MCF 10A (cell line): ENCODE results near the gene EXOC6B. TPM values are rescaled to one million over a fixed set of nuclear protein-coding genes. Genes with fewer than 3 reads are reported as not detected.

Experiments used
- BruUV-seq: library from RNA; stranded (reverse); fragments of 400-500 nt; replicated peaks from 2 replicates; lab custom pipeline; 2021; lab: Mats Ljungman, UMichigan
- CTCF ChIA-PET: fragments of 300-600 bp; sonication (Branson Sonifier 250); formaldehyde crosslinking; extraction: SDS; loops from one replicate; lab custom pipeline; 2021; ENCODE audit warnings: antibody characterized with exemption, inconsistent platforms; lab: Yijun Ruan, JAX
- POLR2A ChIA-PET: fragments of 300-600, 350-650 bp; sonication (Branson Sonifier 250); formaldehyde crosslinking; extraction: SDS; loops from one replicate; lab custom pipeline; 2020; ENCODE audit warnings: antibody characterized with exemption, inconsistent platforms; lab: Yijun Ruan, JAX
- DNase-seq: peaks from one replicate; pipeline ENCODE4 v3.0.0-alpha.2; 2018; ENCODE audit not compliant: unreplicated experiment
- H3K27ac Mint-ChIP-seq: one replicate; pipeline ENCODE4 v1.8.0; 2022; ENCODE audit warnings: mild to moderate bottlenecking, low read depth, mixed read lengths; ENCODE audit not compliant: unreplicated experiment
- H3K27me3 Mint-ChIP-seq: one replicate; pipeline ENCODE4 v1.8.0; 2022; ENCODE audit warnings: mixed read lengths; ENCODE audit not compliant: insufficient read depth, unreplicated experiment
- H3K36me3 Mint-ChIP-seq: one replicate; pipeline ENCODE4 v1.8.0; 2022; ENCODE audit warnings: mild to moderate bottlenecking, moderate library complexity, mixed read lengths; ENCODE audit not compliant: insufficient read depth, unreplicated experiment
- H3K4me1 Mint-ChIP-seq: one replicate; pipeline ENCODE4 v1.8.0; 2022; ENCODE audit warnings: mixed read lengths; ENCODE audit not compliant: insufficient read depth, unreplicated experiment
- H3K4me3 Mint-ChIP-seq: one replicate; pipeline ENCODE4 v1.8.0; 2022; ENCODE audit warnings: mild to moderate bottlenecking, moderate library complexity, mixed read lengths; ENCODE audit not compliant: unreplicated experiment
- H3K9me3 Mint-ChIP-seq: one replicate; pipeline ENCODE4 v1.8.0; 2022; ENCODE audit warnings: mixed read lengths; ENCODE audit not compliant: unreplicated experiment
- intact Hi-C: fragments of 100-400 bp; cut with micrococcal nuclease; formaldehyde crosslinking; loops from 2 replicates; pipeline ENCODE4 v1.14.1; 2022
- total RNA-seq: library from RNA; stranded (reverse); gene quantifications from 2 replicates; pipeline ENCODE4 v1.2.3, GENCODE V29; 2022
- TF ChIP-seq, protein P1 (sequence below): fragments of 200-600 bp; IDR thresholded peaks from one replicate; pipeline ENCODE4 v1.8.0; 2022; ENCODE audit warnings: antibody characterized with exemption, mild to moderate bottlenecking; ENCODE audit not compliant: unreplicated experiment

EXOC6B gene
- total RNA-seq, 1 experiment from 2014 or later = 24.7 TPM

DNA sequence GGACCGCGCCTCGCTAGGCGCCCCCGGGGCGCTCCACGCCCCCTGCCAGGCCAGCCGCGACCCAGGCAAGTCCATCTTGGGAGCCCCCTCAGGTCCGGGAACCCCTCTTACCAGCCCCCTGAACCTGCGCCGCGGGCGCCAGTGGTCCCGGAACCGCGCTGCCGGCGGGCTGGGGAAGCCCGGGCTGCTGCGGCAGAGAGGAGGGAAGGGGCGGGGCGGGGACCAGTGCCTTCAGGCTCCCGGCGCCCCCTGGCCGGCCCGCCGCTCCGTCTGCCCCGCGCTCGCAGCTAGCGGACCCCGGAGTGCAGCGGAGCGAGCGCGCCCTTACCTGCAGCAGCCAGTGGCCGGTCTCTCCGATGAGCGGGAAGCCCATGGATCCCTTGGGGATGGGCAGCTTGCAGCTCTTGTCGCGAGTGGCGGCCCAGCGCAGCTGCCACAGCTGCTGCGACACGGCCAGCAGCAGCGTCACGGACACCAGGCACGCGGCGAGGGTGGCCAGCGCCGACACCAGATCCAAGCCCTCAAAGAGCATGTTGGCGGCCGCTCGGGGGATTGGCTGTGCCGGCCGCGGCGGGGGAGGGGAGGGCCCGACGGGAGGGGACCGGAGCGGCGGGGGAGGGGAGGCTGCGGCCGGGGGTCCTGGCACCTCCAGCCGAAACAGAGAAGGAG is 678.4 kb downstream of the EXOC6B start, which contains the start of gene CYP26B1:
Gene CYP26B1 (minus strand): TSS at position 560 of the 669 bp plus-strand sequence. CDS start 28 bp downstream, at position 532.
- BruUV-seq = no TSS peak
- Mint-ChIP-seq H3K27ac (no peak within 1 kb of the TSS), H3K4me3 (peak within 1 kb of the TSS; percentile 79)

DNA sequence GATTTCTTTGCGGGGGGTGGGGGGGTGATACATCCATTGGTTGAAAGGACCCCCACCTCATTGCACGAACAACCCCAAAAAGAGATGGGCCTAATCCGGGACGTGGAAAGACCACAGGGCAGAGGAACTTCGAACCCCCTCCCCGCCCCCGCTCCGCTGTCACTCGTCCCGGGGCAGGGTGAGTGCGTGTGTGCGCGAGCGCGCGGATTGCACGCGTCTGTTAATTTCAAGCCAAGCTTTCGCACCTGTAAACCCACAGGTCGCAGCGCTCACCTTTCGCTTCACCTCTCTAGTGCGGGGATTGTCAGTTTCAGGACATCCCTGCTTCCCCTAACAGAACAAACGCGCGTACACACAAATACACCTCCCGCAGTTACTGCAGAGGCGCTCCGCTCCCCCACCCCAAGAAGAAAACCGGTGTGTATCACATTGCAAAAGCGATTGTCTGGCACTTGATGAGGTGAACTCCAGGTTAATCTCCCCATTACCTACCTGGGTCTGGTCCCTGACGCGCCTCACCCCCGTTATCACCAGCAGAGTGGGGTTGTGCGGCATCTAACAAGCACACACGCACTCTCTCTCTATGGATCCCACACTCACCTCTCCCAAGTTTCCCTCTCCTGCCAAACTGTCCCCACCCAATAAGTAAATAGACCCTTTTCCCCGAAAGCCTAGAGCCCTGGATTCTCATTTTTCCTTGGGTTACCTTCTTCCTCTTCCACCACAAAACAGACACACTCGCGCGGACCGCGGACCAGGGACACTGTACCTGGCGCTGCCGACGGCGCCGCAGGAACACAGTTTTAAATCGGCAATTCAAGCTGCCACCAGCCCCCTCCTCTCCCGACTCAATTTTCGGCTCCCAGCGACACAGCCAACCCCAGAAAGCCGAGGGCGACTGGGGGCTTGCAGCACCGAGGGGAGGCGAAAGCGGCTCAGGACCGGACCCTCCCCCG is 679.2 kb downstream of the EXOC6B start:
- ChIA-PET POLR2A (interaction anchor here (1.2 kb wide), 1 partner anchor 224 kb away, joined by 3 read pairs; no protein-coding TSS in a partner anchor), CTCF (no interaction called here)
- H3K9me3 Mint-ChIP-seq = no peaks in the 10 kb centered on the region
- TF ChIP-seq, protein P1, sequence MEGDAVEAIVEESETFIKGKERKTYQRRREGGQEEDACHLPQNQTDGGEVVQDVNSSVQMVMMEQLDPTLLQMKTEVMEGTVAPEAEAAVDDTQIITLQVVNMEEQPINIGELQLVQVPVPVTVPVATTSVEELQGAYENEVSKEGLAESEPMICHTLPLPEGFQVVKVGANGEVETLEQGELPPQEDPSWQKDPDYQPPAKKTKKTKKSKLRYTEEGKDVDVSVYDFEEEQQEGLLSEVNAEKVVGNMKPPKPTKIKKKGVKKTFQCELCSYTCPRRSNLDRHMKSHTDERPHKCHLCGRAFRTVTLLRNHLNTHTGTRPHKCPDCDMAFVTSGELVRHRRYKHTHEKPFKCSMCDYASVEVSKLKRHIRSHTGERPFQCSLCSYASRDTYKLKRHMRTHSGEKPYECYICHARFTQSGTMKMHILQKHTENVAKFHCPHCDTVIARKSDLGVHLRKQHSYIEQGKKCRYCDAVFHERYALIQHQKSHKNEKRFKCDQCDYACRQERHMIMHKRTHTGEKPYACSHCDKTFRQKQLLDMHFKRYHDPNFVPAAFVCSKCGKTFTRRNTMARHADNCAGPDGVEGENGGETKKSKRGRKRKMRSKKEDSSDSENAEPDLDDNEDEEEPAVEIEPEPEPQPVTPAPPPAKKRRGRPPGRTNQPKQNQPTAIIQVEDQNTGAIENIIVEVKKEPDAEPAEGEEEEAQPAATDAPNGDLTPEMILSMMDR = no peak
- intact Hi-C loops = loop anchor here (5.0 kb wide), 2 partner anchors 264 to 534 kb away; no protein-coding TSS in a partner anchor
- no peak for DNase-seq
- no peak overlapping the region for H3K27ac Mint-ChIP-seq
- peak overlapping the region; percentile 61 for H3K4me3 Mint-ChIP-seq
- no peaks in the 10 kb centered on the region for H3K36me3 Mint-ChIP-seq
- H3K27me3 Mint-ChIP-seq = peaks cover 28% of the 10 kb centered on the region
- no TSS peak for BruUV-seq
- H3K4me1 Mint-ChIP-seq = peaks cover 27% of the 10 kb centered on the region

More for the DNA sequence above, 678.4 kb downstream of the EXOC6B start, which contains the start of gene CYP26B1:
- ChIA-PET POLR2A (interaction anchor here (0.6 to 1.8 kb wide), 4 partner anchors 223 to 469 kb away, joined by 3 to 5 read pairs (median 4); no protein-coding TSS in a partner anchor), CTCF (interaction anchor here (0.7 to 6.0 kb wide), 5 partner anchors 13 to 740 kb away, joined by 3 to 204 read pairs (median 5); partner anchors contain the start of gene SPR)
- TF ChIP-seq, protein P1 = no peak
- Mint-ChIP-seq H3K27me3 (peaks cover 36% of the 10 kb centered on the region), H3K9me3 (no peaks in the 10 kb centered on the region), H3K36me3 (no peaks in the 10 kb centered on the region), H3K4me1 (peaks cover 27% of the 10 kb centered on the region)
- intact Hi-C loops = loop anchor here (5.0 kb wide), 2 partner anchors 265 to 535 kb away; no protein-coding TSS in a partner anchor
- no peak for DNase-seq

DNA sequence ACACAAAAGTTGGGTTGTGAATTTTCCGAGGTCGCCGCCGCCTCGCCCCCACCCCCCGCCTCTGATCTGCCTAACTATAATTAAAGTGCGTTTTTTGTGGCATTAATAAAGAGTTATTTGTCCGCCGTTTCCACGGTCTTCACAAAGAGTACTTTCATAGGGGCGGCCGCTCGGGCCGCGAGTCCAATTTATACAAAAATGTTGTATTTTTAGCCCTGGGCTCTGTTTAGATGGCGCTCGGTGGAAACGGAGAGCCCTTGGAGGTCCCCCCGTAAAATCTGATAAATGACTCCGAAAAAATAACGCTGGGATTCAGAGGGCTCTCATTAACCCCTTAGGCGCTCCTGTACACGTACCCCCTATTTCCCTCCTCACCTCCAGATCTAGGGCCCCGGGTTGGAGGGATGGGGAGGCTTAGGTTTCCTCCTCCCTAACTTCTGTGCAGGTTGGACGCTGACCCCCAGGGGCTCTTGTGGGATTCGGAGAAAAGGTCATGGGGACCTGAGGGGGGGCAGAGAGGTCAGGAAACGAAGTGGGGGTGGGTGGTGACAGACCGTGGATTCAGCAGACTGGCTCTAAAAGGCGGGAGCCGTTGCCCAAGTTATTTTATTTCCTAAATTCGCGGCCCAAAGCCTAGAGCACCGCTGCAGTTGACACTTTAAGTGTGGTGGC is 680.0 kb downstream of the EXOC6B start:
- BruUV-seq = no TSS peak
- DNase-seq = no peak
- TF ChIP-seq, protein P1 = no peak
- peaks cover 27% of the 10 kb centered on the region for H3K4me1 Mint-ChIP-seq
- CTCF ChIA-PET = interaction anchor here (0.5 to 0.6 kb wide), 2 partner anchors 223 to 301 kb away, joined by 3 read pairs; no protein-coding TSS in a partner anchor
- POLR2A ChIA-PET = interaction anchor here (0.6 to 0.7 kb wide), 2 partner anchors 30 to 635 kb away, joined by 3 to 4 read pairs; no protein-coding TSS in a partner anchor
- H3K4me3 Mint-ChIP-seq = peak overlapping the region; percentile 95
- intact Hi-C loops = loop anchor here (2.0 to 5.0 kb wide), 3 partner anchors 263 to 533 kb away; no protein-coding TSS in a partner anchor
- H3K27me3 Mint-ChIP-seq = peaks cover 19% of the 10 kb centered on the region
- no peaks in the 10 kb centered on the region for H3K36me3 Mint-ChIP-seq
- H3K27ac Mint-ChIP-seq = peak overlapping the region; percentile 77
- no peaks in the 10 kb centered on the region for H3K9me3 Mint-ChIP-seq
